K562 (cell line): ENCODE results near the gene KIAA1210.

Source experiments
- CHD2 ChIP-seq: IDR thresholded peaks from 2 replicates; pipeline ENCODE4 v1.6.1; 2011; ENCODE audit warnings: low read depth, low read length
- U2AF1 ChIP-seq: fragments of 200-400 bp; formaldehyde crosslinking; optimal IDR thresholded peaks from 2 replicates; pipeline ENCODE3; 2017; ENCODE audit warnings: mild to moderate bottlenecking, low read depth, low read length, moderate library complexity

DNA sequence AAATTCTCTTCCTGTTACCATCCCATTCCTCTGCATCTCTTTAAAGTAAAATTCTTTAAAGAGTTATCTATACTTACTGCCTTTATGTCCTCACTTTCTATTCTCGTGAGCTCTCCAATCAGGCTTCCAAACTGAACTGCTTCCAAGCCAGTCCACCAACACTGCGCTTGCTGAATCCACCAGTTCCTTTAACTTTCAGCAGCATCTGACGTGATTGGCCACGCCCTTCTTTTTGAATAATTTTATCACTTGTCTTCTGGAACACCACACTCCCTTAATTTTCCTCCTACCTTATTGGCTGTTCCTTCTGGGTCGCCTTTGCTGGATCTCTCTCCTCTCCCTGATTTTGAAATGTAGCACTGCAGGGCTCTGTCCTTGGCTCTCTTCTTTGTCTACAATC is at the start of gene KIAA1210:
- TF ChIP-seq CHD2 (no peak), U2AF1 (no peak)
